Lower leg skin (tissue), 4 donors: ENCODE results near the gene SUFU. TPM values are rescaled to one million over a fixed set of nuclear protein-coding genes. Genes with fewer than 3 reads are reported as not detected.

ENCODE experiments used
- DNase-seq, 2 donors: peaks; one replicate each; pipeline ENCODE4 v3.0.0-alpha.2; 2019; ENCODE audit warnings: low spot score in 2 of 2
- H3K4me3 ChIP-seq: fragments of 200-600 bp; sonication (generic); 2 replicates; pipeline ENCODE4 v1.5.1; 2017; ENCODE audit warnings: mild to moderate bottlenecking, low read depth; ENCODE audit not compliant: poor library complexity, severe bottlenecking
- POLR2A ChIP-seq, 2 donors: fragments of 450-650 bp; IDR thresholded peaks; one replicate each; pipeline ENCODE4 v1.6.1; 2016 to 2017; ENCODE audit warnings: antibody characterized with exemption in 2 of 2, mild to moderate bottlenecking in 1 of 2, moderate library complexity in 1 of 2
- WGBS, 2 donors: methylation state at CpG; one replicate each; pipeline ENCODE4 v1.1.5; 2018; 5-methylcytosine and 5-hydroxymethylcytosine counted together
- intact Hi-C: fragments of 100-400 bp; cut with DNase I; formaldehyde crosslinking; loops from one replicate; pipeline ENCODE4 v1.15.0; 2023; ENCODE audit warnings: low total_unique reads
- total RNA-seq, 4 donors: library from RNA; depleted of rRNA; stranded (reverse); fragments of >200 nt; gene quantifications; one replicate each; pipeline ENCODE4 v1.1.0, GENCODE V29; 2016
- TF ChIP-seq, protein P1 (sequence below), 3 donors: fragments of 450-650 bp; IDR thresholded peaks; one replicate each; pipeline ENCODE4 v1.5.1; 2016; ENCODE audit warnings: antibody characterized with exemption in 3 of 3, mild to moderate bottlenecking in 3 of 3, moderate library complexity in 2 of 3

The SUFU gene
- total RNA-seq, 4 donors from 2014 or later: 15.8 to 19.8 (median 18.0) TPM

DNA sequence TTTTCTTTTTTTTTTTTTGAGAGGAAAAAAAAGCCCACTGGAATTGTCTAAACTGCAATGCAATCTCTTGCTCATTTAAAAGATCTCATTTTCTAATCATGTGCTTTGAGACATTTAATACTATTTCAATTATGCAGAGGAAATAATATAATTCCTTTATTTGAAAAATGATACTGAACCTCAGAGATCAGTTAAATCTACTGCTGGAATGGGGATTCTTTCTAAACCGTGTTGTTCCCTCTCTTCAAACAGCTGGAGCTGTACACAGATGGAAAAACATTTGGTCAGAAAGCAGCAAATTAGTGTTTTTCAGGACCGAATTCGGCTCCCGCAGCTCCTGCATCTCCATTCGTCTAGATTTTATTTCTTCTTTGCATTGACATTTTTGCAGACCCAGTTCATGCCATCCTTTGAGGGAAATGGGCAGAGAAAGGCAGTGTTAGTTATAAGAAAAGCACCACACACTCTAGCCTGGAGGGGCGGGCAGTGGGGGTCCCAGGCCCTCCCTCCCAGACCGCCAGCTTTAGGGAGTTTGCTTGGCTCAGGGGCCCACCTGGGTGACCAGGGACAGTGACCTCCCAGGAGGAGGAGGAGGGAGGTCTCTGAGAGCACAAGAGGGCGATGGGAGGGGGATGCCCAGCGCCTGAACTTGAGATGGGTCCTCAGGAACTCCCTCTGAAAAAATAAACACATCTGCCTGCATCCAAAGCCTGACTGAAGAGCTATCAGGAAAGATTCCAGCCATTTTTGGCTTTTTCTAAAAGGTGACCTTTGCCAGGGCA, 173.0 kb downstream of the SUFU start:
- DNase-seq: peak in 1 of 2 donors; percentile 78
- 80 to 82% methylated on average over 9 of the region's 9 CpGs for WGBS, 2 donors
- intact Hi-C loops: no loop called here
- no peak for TF ChIP-seq POLR2A (IDR thresholded peaks at IDR 0.05)
- TF ChIP-seq, protein P1, sequence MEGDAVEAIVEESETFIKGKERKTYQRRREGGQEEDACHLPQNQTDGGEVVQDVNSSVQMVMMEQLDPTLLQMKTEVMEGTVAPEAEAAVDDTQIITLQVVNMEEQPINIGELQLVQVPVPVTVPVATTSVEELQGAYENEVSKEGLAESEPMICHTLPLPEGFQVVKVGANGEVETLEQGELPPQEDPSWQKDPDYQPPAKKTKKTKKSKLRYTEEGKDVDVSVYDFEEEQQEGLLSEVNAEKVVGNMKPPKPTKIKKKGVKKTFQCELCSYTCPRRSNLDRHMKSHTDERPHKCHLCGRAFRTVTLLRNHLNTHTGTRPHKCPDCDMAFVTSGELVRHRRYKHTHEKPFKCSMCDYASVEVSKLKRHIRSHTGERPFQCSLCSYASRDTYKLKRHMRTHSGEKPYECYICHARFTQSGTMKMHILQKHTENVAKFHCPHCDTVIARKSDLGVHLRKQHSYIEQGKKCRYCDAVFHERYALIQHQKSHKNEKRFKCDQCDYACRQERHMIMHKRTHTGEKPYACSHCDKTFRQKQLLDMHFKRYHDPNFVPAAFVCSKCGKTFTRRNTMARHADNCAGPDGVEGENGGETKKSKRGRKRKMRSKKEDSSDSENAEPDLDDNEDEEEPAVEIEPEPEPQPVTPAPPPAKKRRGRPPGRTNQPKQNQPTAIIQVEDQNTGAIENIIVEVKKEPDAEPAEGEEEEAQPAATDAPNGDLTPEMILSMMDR (IDR thresholded peaks at IDR 0.05): no peak
- no peak overlapping the region for H3K4me3 ChIP-seq

- 79 to 82% methylated on average over 9 of the region's 9 CpGs for WGBS, 2 donors
- H3K4me3 ChIP-seq: no peak overlapping the region
- intact Hi-C loops: no loop called here
- DNase-seq: peak in 1 of 2 donors; percentile 50
- TF ChIP-seq, protein P1 (IDR thresholded peaks at IDR 0.05): no peak
- TF ChIP-seq POLR2A (IDR thresholded peaks at IDR 0.05): no peak
Measured at GRCh38 chr10:102677331-102678067, 173.7 kb downstream of the SUFU start.

DNA sequence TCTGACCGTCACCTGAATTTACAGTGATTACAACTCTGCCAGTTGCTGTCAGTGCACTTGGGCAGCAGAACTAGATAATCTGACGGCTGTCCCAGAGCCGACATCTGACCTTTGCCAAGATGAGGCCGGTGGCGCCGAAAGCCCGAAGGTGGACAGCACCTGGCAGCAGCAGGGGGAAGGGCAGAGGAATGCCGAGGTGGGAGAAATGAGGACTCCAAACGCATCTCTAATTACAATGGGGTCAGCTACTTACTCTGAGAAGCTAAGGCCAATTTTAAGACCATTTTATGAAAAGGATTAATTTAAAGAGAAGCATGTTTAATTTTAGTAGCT, 174.3 kb downstream of the SUFU start:
- WGBS, 2 donors: 86 to 88% methylated on average over 9 of the region's 9 CpGs
- peak in 1 of 2 donors; percentile 69 for DNase-seq
- TF ChIP-seq, protein P1 (IDR thresholded peaks at IDR 0.05): no peak
- TF ChIP-seq POLR2A (IDR thresholded peaks at IDR 0.05): no peak
- intact Hi-C loops: no loop called here
- H3K4me3 ChIP-seq: no peak overlapping the region

- intact Hi-C loops: no loop called here
- DNase-seq: peak in 1 of 2 donors; percentile 88
Measured at GRCh38 chr10:102678842-102679289, 175.1 kb downstream of the SUFU start.

DNA sequence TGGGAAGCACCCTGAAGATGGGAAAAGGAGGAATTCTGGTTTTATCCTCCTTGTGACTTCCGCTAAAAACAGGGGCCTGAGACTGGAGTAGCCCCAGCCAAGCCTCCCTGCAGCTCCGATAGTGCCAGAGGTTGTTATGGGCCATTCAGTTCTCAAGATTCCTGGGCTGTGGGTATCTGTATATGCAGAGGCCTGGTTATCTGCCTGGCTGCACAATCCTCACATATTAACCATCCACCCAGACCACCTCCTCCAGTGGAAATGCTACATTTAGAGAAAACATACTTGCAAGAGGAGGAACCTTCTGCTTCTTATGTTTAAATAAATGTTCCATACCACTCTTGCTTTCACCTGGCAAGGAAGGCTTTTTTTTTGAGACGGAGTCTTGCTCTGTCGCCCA, 175.8 kb downstream of the SUFU start:
- TF ChIP-seq, protein P1 (IDR thresholded peaks at IDR 0.05): no peak
- no peak for TF ChIP-seq POLR2A (IDR thresholded peaks at IDR 0.05)
- no peak for DNase-seq
- 97% methylated on average over 4 of the region's 4 CpGs for WGBS, 2 donors
- intact Hi-C loops: no loop called here
- H3K4me3 ChIP-seq: no peak overlapping the region

More at GRCh38 chr10:102678842-102679289, 175.1 kb downstream of the SUFU start:
- H3K4me3 ChIP-seq: no peak overlapping the region
- 21 to 33% methylated on average over 8 to 9 of the region's 9 CpGs for WGBS, 2 donors
- TF ChIP-seq POLR2A (IDR thresholded peaks at IDR 0.05): no peak
- TF ChIP-seq, protein P1 (IDR thresholded peaks at IDR 0.05): no peak
